RWPE2 (cell line): ENCODE data around the gene METTL1.

Source experiments
- ATAC-seq: fragments of 200-7000 bp; cut with Tn5 transposase; 3 replicates; pipeline ENCODE4 v1.9.1; 2021; ENCODE audit warnings: low read depth
- DNase-seq: peaks from one replicate; pipeline ENCODE4 v3.0.0-alpha.2; 2020; ENCODE audit warnings: low spot score
- H3K27ac ChIP-seq: fragments of 450-650 bp; 2 replicates; pipeline ENCODE4 v1.5.1; 2017; ENCODE audit warnings: mild to moderate bottlenecking; ENCODE audit not compliant: poor library complexity, severe bottlenecking
- H3K27me3 ChIP-seq: fragments of 250-450 bp; sonication (Bioruptor Pico); 2 replicates; pipeline ENCODE4 v1.5.1; 2021; ENCODE audit warnings: mild to moderate bottlenecking, moderate library complexity; ENCODE audit not compliant: insufficient read depth, poor library complexity, severe bottlenecking
- H3K36me3 ChIP-seq: fragments of 250-450 bp; sonication (Bioruptor Pico); 2 replicates; pipeline ENCODE4 v1.5.1; 2020; ENCODE audit warnings: low read depth, mild to moderate bottlenecking, moderate library complexity
- H3K4me1 ChIP-seq: fragments of 250-450 bp; sonication (Bioruptor Pico); 2 replicates; pipeline ENCODE4 v1.5.1; 2021; ENCODE audit warnings: mild to moderate bottlenecking, moderate library complexity; ENCODE audit not compliant: insufficient read depth, poor library complexity, severe bottlenecking
- H3K4me3 ChIP-seq: fragments of 250-450 bp; sonication (Bioruptor Pico); 2 replicates; pipeline ENCODE4 v1.5.1; 2021; ENCODE audit warnings: mild to moderate bottlenecking, moderate library complexity; ENCODE audit not compliant: severe bottlenecking
- H3K9me3 ChIP-seq: fragments of 250-450 bp; sonication (Bioruptor Pico); 2 replicates; pipeline ENCODE4 v1.5.1; 2021; ENCODE audit warnings: mild to moderate bottlenecking, moderate library complexity; ENCODE audit not compliant: severe bottlenecking
- CTCF ChIP-seq: fragments of 450-650 bp; IDR thresholded peaks from one replicate; pipeline ENCODE4 v1.5.1; 2017; ENCODE audit warnings: mild to moderate bottlenecking, moderate library complexity; ENCODE audit not compliant: poor library complexity, severe bottlenecking

Gene METTL1

GRCh38 chr12:57782608-57783465, 10.9 kb upstream of the METTL1 start, which contains the start of gene TSFM:
Gene TSFM (plus strand): TSS chr12:57782787. CDS start chr12:57782802, 15 bp downstream.
- H3K9me3 ChIP-seq: no peaks in the 10 kb centered on the region
- no peak within 1 kb of the TSS for H3K27ac ChIP-seq
- DNase-seq (peak; percentile 95), ATAC-seq (peak; percentile 89)
- TF ChIP-seq CTCF: peak; percentile 95
- H3K36me3 ChIP-seq: peaks cover 41% of the 10 kb centered on the region
- H3K4me3 ChIP-seq: peak within 1 kb of the TSS; percentile 64
- no peaks in the 10 kb centered on the region for H3K27me3 ChIP-seq
- H3K4me1 ChIP-seq: peaks cover 5% of the 10 kb centered on the region

GRCh38 chr12:57782243-57782607, 10.3 kb upstream of the METTL1 start:
- Histone ChIP-seq H3K27me3 (no peaks in the 10 kb centered on the region), H3K36me3 (peaks cover 34% of the 10 kb centered on the region), H3K4me1 (peaks cover 5% of the 10 kb centered on the region), H3K4me3 (peak overlapping the region; percentile 64), H3K27ac (no peak overlapping the region), H3K9me3 (no peaks in the 10 kb centered on the region)
- no peak for DNase-seq
- TF ChIP-seq CTCF: no peak
- ATAC-seq: no peak

- Histone ChIP-seq H3K9me3 (no peaks in the 10 kb centered on the region), H3K27me3 (no peaks in the 10 kb centered on the region), H3K27ac (no peak overlapping the region), H3K4me3 (no peak overlapping the region), H3K36me3 (peaks cover 30% of the 10 kb centered on the region), H3K4me1 (peaks cover 5% of the 10 kb centered on the region)
- DNase-seq (no peak), ATAC-seq (no peak)
- no peak for TF ChIP-seq CTCF
These were observed 9.9 kb upstream of the METTL1 start for GRCh38 chr12:57781801-57782200.

- ATAC-seq: no peak
These were observed 9.3 kb upstream of the METTL1 start for GRCh38 chr12:57781244-57781643.

More at GRCh38 chr12:57781244-57781643, 9.3 kb upstream of the METTL1 start:
- Histone ChIP-seq H3K4me1 (peaks cover 5% of the 10 kb centered on the region), H3K27me3 (no peaks in the 10 kb centered on the region), H3K36me3 (peaks cover 25% of the 10 kb centered on the region), H3K4me3 (no peak overlapping the region), H3K9me3 (no peaks in the 10 kb centered on the region), H3K27ac (no peak overlapping the region)
- DNase-seq: no peak
- no peak for TF ChIP-seq CTCF
